Measurements from ENCODE around the gene RASAL2. TPM values are rescaled to one million over a fixed set of nuclear protein-coding genes. Genes with fewer than 3 reads are reported as not detected.

RASAL2 gene
- total RNA-seq, 1 donor from 2014 or later = 35.7 TPM

DNA sequence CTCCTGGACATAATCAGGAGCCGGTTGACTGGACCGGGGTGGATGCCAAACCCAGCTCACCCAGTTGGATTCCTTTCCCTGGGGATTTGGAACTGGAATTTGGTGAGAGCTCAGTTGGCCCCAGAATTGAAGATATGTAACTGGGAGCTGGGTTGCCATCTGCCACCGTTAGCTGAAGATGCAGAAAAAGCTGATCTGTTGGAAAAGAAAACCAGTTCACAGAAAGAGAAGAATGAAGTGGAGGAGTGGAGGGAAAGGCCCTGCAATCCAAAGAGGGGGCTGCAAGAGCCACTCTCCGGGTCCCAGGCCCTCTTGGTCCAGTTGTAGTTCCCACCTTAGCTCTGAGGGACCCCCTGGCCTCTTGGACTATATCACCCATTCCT is 435.0 kb downstream of the RASAL2 start:
- peaks cover 19% of the 10 kb centered on the region for H3K4me1 Mint-ChIP-seq
- H3K9me3 Mint-ChIP-seq = peaks cover 8% of the 10 kb centered on the region
- no peak overlapping the region for H3K27ac Mint-ChIP-seq
- TF ChIP-seq, protein P1, sequence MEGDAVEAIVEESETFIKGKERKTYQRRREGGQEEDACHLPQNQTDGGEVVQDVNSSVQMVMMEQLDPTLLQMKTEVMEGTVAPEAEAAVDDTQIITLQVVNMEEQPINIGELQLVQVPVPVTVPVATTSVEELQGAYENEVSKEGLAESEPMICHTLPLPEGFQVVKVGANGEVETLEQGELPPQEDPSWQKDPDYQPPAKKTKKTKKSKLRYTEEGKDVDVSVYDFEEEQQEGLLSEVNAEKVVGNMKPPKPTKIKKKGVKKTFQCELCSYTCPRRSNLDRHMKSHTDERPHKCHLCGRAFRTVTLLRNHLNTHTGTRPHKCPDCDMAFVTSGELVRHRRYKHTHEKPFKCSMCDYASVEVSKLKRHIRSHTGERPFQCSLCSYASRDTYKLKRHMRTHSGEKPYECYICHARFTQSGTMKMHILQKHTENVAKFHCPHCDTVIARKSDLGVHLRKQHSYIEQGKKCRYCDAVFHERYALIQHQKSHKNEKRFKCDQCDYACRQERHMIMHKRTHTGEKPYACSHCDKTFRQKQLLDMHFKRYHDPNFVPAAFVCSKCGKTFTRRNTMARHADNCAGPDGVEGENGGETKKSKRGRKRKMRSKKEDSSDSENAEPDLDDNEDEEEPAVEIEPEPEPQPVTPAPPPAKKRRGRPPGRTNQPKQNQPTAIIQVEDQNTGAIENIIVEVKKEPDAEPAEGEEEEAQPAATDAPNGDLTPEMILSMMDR (IDR thresholded peaks at IDR 0.05; ENCODE audit: unreplicated experiment) = no peak
- H3K27me3 Mint-ChIP-seq (ENCODE audit: low read depth) = no peaks in the 10 kb centered on the region
- no peak overlapping the region for H3K4me3 Mint-ChIP-seq
- H3K36me3 Mint-ChIP-seq = no peaks in the 10 kb centered on the region
- no peak for DNase-seq (ENCODE audit: low spot score in 2 of 2, unreplicated experiment in 2 of 2)

DNA sequence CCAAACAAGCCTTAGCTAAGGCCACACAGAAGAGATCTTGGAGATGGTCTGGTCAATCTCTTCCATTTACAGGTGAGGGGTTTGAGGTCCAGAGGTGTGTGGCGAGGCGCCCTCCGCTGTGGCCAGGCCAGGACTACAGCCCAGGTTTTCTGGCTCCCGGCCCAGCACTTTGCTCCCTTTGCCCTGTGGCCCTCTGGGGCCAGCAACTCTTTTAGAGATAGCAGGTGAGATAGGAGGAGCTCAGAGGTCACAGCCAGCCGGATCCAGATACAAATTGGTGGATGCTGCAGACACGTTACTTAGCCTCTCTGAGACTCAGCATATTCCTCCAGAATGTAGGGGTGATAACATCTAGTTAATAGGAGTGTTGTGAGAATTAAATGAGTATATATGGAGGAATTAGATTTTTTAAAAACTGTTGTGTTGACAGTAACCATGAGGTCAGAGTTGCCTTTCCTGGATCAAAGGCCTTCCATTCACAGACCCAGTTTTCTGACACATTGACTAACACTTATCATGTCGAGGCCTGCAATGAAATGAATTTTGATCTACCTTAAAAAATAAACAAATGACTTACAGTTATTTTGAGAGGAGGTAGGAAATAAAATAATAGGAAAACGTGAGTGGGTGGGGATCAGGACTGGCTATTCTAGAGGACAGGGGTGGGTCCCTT is 435.6 kb downstream of the RASAL2 start:
- TF ChIP-seq, protein P1 (IDR thresholded peaks at IDR 0.05; ENCODE audit: unreplicated experiment) = no peak
- Mint-ChIP-seq H3K9me3 (peaks cover 7% of the 10 kb centered on the region), H3K4me1 (peaks cover 19% of the 10 kb centered on the region), H3K4me3 (no peak overlapping the region), H3K27me3 (ENCODE audit: low read depth) (no peaks in the 10 kb centered on the region), H3K27ac (peak overlapping the region; percentile 50), H3K36me3 (no peaks in the 10 kb centered on the region)
- DNase-seq (ENCODE audit: low spot score in 2 of 2, unreplicated experiment in 2 of 2) = no peak

DNA sequence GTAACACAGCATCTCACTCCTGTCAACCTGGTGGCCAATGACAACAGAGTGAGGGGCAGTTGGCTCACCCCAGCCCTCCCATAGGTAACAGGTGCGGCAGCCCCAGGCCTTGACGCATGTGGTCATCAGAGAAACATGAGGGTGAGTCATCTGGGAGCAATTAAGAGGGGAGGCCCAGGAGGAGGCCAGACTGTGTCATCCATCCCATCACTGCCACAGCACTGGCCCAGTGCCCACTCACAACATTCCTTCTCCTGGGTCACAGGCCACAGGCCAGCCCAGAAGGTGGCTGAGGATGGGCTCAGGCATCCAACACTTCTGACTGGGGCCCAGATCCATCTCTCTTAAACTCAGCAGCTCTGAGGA is 436.1 kb downstream of the RASAL2 start:
- H3K36me3 Mint-ChIP-seq = no peaks in the 10 kb centered on the region
- H3K27ac Mint-ChIP-seq = peak overlapping the region; percentile 50
- H3K4me1 Mint-ChIP-seq = peaks cover 19% of the 10 kb centered on the region
- peaks cover 2% of the 10 kb centered on the region for H3K9me3 Mint-ChIP-seq
- no peak for DNase-seq (ENCODE audit: low spot score in 2 of 2, unreplicated experiment in 2 of 2)
- H3K4me3 Mint-ChIP-seq = no peak overlapping the region
- TF ChIP-seq, protein P1 (IDR thresholded peaks at IDR 0.05; ENCODE audit: unreplicated experiment) = no peak
- no peaks in the 10 kb centered on the region for H3K27me3 Mint-ChIP-seq (ENCODE audit: low read depth)

DNA sequence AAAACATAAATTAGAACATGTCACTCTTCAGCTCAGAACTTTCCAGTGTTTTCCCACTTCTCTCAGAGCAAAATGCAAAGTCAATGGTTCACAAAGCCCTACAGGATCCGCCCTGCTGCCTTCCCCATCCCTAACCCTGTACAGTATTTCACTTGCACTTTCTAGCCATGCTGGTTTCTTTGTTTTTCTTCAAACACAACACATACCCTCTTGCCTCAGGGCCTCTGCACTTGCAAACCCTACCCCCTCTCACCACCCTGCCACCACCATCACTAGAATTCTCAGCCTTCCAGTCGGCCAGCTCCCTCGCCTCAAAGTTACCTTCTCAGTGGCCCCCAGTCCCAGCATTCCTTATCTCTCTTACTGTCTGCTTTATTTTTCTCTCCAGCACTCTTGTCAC is 436.6 kb downstream of the RASAL2 start:
- no peaks in the 10 kb centered on the region for H3K36me3 Mint-ChIP-seq
- no peak overlapping the region for H3K4me3 Mint-ChIP-seq
- no peaks in the 10 kb centered on the region for H3K9me3 Mint-ChIP-seq
- TF ChIP-seq, protein P1 (IDR thresholded peaks at IDR 0.05; ENCODE audit: unreplicated experiment) = no peak
- H3K27me3 Mint-ChIP-seq (ENCODE audit: low read depth) = no peaks in the 10 kb centered on the region
- H3K4me1 Mint-ChIP-seq = peaks cover 19% of the 10 kb centered on the region
- DNase-seq (ENCODE audit: low spot score in 2 of 2, unreplicated experiment in 2 of 2) = no peak
- peak overlapping the region; percentile 23 for H3K27ac Mint-ChIP-seq

DNA sequence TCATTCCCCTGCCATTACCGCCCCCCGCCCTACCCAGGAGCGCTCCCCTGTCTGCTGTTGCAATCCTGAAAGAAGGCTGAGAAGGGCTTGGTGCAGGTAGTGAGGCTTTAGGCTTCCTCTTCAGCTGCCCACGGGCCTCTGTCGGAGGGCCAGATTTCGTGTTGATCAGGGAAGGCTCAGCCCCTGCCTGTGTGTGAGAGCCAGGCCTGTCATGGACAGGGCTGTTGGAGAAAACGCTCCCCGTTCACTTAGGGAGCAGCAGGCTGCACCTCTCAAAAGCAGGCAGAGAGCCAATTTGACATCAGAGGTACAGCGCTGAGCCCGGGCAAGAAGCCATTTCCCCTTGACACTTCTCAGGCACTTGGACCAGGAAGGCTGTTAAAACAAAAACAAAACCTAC is 438.0 kb downstream of the RASAL2 start:
- Mint-ChIP-seq H3K36me3 (no peaks in the 10 kb centered on the region), H3K4me3 (no peak overlapping the region), H3K27me3 (ENCODE audit: low read depth) (no peaks in the 10 kb centered on the region), H3K4me1 (peaks cover 19% of the 10 kb centered on the region), H3K27ac (no peak overlapping the region), H3K9me3 (no peaks in the 10 kb centered on the region)
- TF ChIP-seq, protein P1 (IDR thresholded peaks at IDR 0.05; ENCODE audit: unreplicated experiment) = no peak
- no peak for DNase-seq (ENCODE audit: low spot score in 2 of 2, unreplicated experiment in 2 of 2)

DNA sequence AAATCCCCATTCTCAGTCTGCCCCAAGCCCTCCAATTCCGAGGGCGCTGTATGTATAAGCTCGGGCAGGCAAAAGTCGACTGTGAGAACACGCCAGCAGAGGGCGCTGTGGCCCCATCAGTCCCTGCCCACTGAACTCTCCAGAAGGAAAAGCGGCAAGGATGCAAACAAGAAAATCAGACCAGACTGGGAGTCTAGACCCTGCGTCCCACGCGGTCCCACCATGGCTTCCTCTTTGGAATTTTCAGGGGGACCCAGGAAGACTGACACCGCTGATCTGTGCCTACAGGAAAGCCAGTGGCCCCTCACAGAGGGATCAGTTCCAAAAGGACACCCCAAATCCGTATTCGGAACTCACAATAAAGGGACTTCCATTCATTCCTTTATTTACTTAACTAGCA is 438.5 kb downstream of the RASAL2 start:
- H3K4me3 Mint-ChIP-seq = no peak overlapping the region
- peak; percentile 58 to 88 for DNase-seq (ENCODE audit: low spot score in 2 of 2, unreplicated experiment in 2 of 2)
- H3K27ac Mint-ChIP-seq = no peak overlapping the region
- H3K4me1 Mint-ChIP-seq = peaks cover 19% of the 10 kb centered on the region
- no peaks in the 10 kb centered on the region for H3K36me3 Mint-ChIP-seq
- TF ChIP-seq, protein P1 (IDR thresholded peaks at IDR 0.05; ENCODE audit: unreplicated experiment) = peak; percentile 93
- H3K9me3 Mint-ChIP-seq = no peaks in the 10 kb centered on the region
- H3K27me3 Mint-ChIP-seq (ENCODE audit: low read depth) = no peaks in the 10 kb centered on the region

Measured in mesothelial cell of epicardium (in vitro differentiated cells).